HUES64 (cell line): ENCODE data around the gene GFRA4.

ENCODE experiments used
- H3K27ac ChIP-seq: 2 replicates; pipeline ENCODE4 v1.7.0; 2013; ENCODE audit warnings: low read depth, low read length, inconsistent platforms
- H3K27me3 ChIP-seq: 2 replicates; pipeline ENCODE4 v1.6.1; 2013; ENCODE audit warnings: mild to moderate bottlenecking, low read length; ENCODE audit not compliant: insufficient read depth
- H3K36me3 ChIP-seq: 2 replicates; pipeline ENCODE4 v1.6.1; 2013; ENCODE audit warnings: mild to moderate bottlenecking, low read length; ENCODE audit not compliant: insufficient read depth
- H3K4me1 ChIP-seq: 2 replicates; pipeline ENCODE4 v1.6.1; 2013; ENCODE audit warnings: mild to moderate bottlenecking, low read length, moderate library complexity; ENCODE audit not compliant: insufficient read depth
- H3K4me3 ChIP-seq: 2 replicates; pipeline ENCODE4 v1.5.1; 2013; ENCODE audit warnings: mild to moderate bottlenecking, low read length, moderate library complexity
- H3K9ac ChIP-seq: 2 replicates; pipeline ENCODE4 v1.6.1; 2013; ENCODE audit warnings: mild to moderate bottlenecking, low read depth, low read length
- H3K9me3 ChIP-seq: 2 replicates; pipeline ENCODE4 v1.6.1; 2013; ENCODE audit warnings: low read depth, low read length; ENCODE audit not compliant: insufficient read depth
- WGBS: fragments of 150-250, 120-280 bp; methylation state at CpG from one replicate; pipeline ENCODE4 v1.1.7; 2013; ENCODE audit warnings: missing lambda C conversion rate; 5-methylcytosine and 5-hydroxymethylcytosine counted together

Gene GFRA4

DNA sequence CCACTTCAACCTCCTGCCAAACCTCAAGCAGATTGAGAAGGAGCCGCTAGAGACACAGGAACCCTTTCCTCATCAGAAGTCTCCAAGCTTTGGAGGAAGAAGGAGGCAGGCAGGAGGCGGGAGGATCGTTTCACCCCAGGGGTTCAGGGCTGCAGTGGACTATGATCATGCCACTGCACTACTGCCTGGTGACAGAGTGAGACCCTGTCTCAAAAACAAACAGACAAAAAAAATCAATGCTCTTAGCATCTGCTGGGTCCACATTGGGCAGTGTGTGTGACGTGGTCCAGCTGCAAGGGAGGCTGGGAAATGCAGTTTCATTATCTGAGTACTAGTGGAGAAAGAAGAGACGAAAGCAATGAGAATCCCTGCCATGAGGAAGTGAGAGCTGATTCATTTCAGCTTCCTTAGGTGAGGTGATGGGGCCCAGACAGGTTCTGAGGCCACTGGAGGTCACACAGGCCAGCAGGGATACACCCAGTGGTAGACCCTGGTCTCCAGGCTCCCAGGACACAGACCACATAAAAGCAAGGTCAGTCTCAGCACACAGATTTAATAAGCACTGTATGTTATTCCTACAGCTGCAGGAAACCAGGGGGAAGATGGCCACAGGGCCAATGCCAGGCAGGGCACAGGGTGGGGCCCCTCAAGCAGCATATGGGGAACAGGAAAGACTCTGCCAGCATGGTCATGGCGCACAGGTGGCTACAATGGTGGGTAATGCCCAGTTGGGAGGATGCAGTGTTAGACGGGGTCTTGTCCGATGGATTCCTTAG lies 4.3 kb downstream of the GFRA4 start:
- no peaks in the 10 kb centered on the region for H3K4me1 ChIP-seq
- H3K4me3 ChIP-seq = no peak overlapping the region
- peaks cover 46% of the 10 kb centered on the region for H3K27me3 ChIP-seq
- no peak overlapping the region for H3K27ac ChIP-seq
- no peak overlapping the region for H3K9ac ChIP-seq
- 87% methylated on average over 8 of the region's 8 CpGs for WGBS
- no peaks in the 10 kb centered on the region for H3K36me3 ChIP-seq
- H3K9me3 ChIP-seq = no peaks in the 10 kb centered on the region

GRCh38 chr20:3658019-3658715 lies 5.0 kb downstream of the GFRA4 start:
- H3K36me3 ChIP-seq = no peaks in the 10 kb centered on the region
- H3K27ac ChIP-seq = no peak overlapping the region
- H3K9me3 ChIP-seq = no peaks in the 10 kb centered on the region
- no peaks in the 10 kb centered on the region for H3K4me1 ChIP-seq
- no peak overlapping the region for H3K9ac ChIP-seq
- WGBS = 94% methylated on average over 7 of the region's 7 CpGs
- H3K4me3 ChIP-seq = no peak overlapping the region
- peaks cover 43% of the 10 kb centered on the region for H3K27me3 ChIP-seq

DNA sequence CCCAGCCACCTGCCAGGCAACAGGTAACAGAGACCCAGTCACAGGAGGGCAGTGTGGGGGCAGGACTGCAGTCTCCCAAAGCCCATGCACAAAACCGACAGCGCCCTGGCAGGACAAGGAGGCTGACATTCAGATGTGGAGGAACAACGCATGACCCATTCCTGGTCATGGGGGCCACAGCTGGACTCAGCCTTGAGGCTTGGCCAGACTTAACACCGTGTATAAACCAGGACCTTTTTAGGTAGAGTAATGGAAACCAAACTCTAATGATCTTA lies 8.1 kb downstream of the GFRA4 start:
- Histone ChIP-seq H3K4me3 (no peak overlapping the region), H3K4me1 (no peaks in the 10 kb centered on the region), H3K27ac (no peak overlapping the region), H3K9me3 (no peaks in the 10 kb centered on the region), H3K27me3 (peaks cover 12% of the 10 kb centered on the region), H3K36me3 (no peaks in the 10 kb centered on the region), H3K9ac (no peak overlapping the region)
- 90% methylated on average over 4 of the region's 4 CpGs for WGBS

- no peak overlapping the region for H3K4me3 ChIP-seq
- 88% methylated on average over 17 of the region's 17 CpGs for WGBS
- no peaks in the 10 kb centered on the region for H3K9me3 ChIP-seq
- peaks cover 7% of the 10 kb centered on the region for H3K27me3 ChIP-seq
- no peak overlapping the region for H3K9ac ChIP-seq
- H3K4me1 ChIP-seq = no peaks in the 10 kb centered on the region
- no peak overlapping the region for H3K27ac ChIP-seq
- H3K36me3 ChIP-seq = no peaks in the 10 kb centered on the region
These were observed 8.7 kb downstream of the GFRA4 start for GRCh38 chr20:3654326-3655130.

GRCh38 chr20:3653921-3654320 lies 9.3 kb downstream of the GFRA4 start:
- peaks cover under 1% of the 10 kb centered on the region for H3K27me3 ChIP-seq
- H3K36me3 ChIP-seq = no peaks in the 10 kb centered on the region
- H3K9ac ChIP-seq = no peak overlapping the region
- H3K27ac ChIP-seq = no peak overlapping the region
- no peak overlapping the region for H3K4me3 ChIP-seq
- 59% methylated on average over 2 of the region's 2 CpGs for WGBS
- H3K9me3 ChIP-seq = no peaks in the 10 kb centered on the region
- no peaks in the 10 kb centered on the region for H3K4me1 ChIP-seq

DNA sequence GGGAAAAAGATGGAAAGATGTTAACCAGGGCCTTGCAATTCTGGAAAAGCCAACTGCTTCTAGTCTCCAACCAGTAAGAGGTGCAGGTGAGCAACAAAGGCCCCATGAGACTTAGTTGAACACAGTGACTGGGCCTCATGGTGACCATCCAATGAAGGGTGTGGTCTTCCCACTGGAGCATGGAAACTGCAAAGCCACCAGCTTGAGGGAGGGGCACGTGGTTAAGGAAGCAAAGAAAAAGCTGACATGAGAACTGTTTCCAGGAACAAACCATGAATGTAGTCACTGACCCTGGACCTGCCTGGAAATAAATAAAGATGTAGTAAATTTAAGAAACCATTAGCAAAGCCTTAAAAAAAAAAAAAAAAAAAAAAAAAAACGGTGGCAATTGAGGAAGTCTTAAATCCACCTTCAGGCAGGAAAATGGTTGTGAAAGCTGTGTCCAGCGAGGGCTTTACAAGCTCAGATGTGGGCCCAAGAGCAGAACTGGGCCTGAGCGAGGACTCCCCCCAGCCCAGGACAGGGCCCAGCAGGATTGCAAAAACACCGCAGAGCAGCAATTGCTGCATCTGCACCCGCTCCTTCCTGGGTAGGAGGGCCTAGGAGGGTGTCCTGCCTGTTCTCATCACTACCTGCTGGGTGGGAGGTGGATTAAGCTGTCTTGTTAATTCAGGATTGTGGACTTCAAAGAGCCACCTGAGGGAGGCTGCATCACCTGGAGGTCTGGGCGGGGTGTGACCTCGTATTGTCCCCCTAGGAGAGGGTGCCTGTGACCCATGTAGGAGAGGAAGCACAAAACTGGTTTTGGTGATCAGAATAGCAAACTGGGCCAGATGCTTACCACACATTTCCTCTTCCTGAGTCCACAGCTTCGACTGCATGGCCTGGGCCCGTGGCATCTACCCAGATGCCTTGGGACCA lies 10.3 kb downstream of the GFRA4 start:
- H3K4me3 ChIP-seq = no peak overlapping the region
- no peak overlapping the region for H3K9ac ChIP-seq
- no peaks in the 10 kb centered on the region for H3K9me3 ChIP-seq
- no peaks in the 10 kb centered on the region for H3K4me1 ChIP-seq
- no peaks in the 10 kb centered on the region for H3K27me3 ChIP-seq
- no peaks in the 10 kb centered on the region for H3K36me3 ChIP-seq
- no peak overlapping the region for H3K27ac ChIP-seq
- 86% methylated on average over 10 of the region's 10 CpGs for WGBS

- Histone ChIP-seq H3K27ac (no peak overlapping the region), H3K9me3 (no peaks in the 10 kb centered on the region), H3K36me3 (no peaks in the 10 kb centered on the region), H3K27me3 (no peaks in the 10 kb centered on the region), H3K4me1 (no peaks in the 10 kb centered on the region), H3K4me3 (no peak overlapping the region), H3K9ac (no peak overlapping the region)
- WGBS = 95% methylated on average over 9 of the region's 9 CpGs
These were observed 11.0 kb downstream of the GFRA4 start for GRCh38 chr20:3652221-3652620.

- no peak overlapping the region for H3K27ac ChIP-seq
These were observed 11.8 kb downstream of the GFRA4 start for GRCh38 chr20:3651204-3651962.

DNA sequence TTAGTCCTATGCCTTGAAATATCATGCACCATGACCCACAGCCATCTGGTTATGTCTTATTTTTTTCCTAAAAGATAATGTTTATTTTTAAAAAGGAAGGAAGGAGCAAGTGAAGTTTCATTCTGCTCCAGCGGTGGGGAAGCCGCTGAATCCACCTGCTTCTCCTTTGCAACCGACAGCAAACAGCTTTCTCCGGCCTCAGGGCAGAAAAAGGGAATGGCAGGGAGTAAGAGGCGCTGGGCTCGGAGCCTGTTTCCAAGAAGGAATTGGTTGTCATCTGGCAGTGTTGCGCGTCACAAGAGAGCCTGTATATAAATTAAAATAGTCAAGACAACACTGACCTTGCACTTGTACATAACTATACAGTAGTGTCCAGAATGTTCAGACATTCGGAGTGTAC lies 14.2 kb downstream of the GFRA4 start:
- H3K4me3 ChIP-seq = no peak overlapping the region
- no peaks in the 10 kb centered on the region for H3K36me3 ChIP-seq
- 94% methylated on average over 8 of the region's 9 CpGs for WGBS
- no peaks in the 10 kb centered on the region for H3K4me1 ChIP-seq
- H3K9ac ChIP-seq = no peak overlapping the region
- no peaks in the 10 kb centered on the region for H3K27me3 ChIP-seq
- H3K27ac ChIP-seq = no peak overlapping the region
- H3K9me3 ChIP-seq = no peaks in the 10 kb centered on the region

More at GRCh38 chr20:3651204-3651962, 11.8 kb downstream of the GFRA4 start:
- H3K27me3 ChIP-seq = no peaks in the 10 kb centered on the region
- H3K9me3 ChIP-seq = no peaks in the 10 kb centered on the region
- no peak overlapping the region for H3K4me3 ChIP-seq
- no peaks in the 10 kb centered on the region for H3K4me1 ChIP-seq
- WGBS = 88% methylated on average over 9 of the region's 9 CpGs
- no peak overlapping the region for H3K9ac ChIP-seq
- H3K36me3 ChIP-seq = no peaks in the 10 kb centered on the region

DNA sequence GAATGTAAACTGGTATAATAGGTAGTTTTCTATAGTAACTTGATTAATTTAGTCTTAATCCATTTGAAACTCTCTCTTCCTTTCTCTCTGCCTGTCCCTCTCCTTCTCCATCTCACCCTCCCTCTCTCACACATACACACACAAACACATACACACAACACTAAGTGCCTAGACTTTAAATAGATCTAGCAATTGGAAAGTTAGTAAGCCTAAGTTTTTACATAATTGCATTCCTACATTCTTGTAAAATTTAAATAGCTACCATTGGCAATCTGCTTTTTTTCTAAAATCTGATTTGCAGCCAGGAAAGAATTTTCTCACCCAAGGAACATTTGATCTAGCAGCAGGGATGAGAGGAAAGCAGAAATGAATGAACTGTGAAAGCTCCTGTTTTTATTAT lies 15.7 kb downstream of the GFRA4 start:
- Histone ChIP-seq H3K4me1 (no peaks in the 10 kb centered on the region), H3K27ac (no peak overlapping the region), H3K9me3 (no peaks in the 10 kb centered on the region), H3K27me3 (no peaks in the 10 kb centered on the region), H3K36me3 (no peaks in the 10 kb centered on the region), H3K9ac (no peak overlapping the region), H3K4me3 (no peak overlapping the region)
